HG03378 (cell line): Measurements from ENCODE around the gene GALM.
"Not testable (repeated sequence)": the region's sequence is repeated elsewhere in the genome, so short reads cannot be mapped to it uniquely, and the experiment has no call there.

Experiments used
- ATAC-seq: cut with Tn5 transposase; IDR thresholded peaks from one replicate; pipeline ENCODE4 v1.9.1; 2021; ENCODE audit warnings: mild to moderate bottlenecking, moderate library complexity; ENCODE audit not compliant: unreplicated experiment

Gene GALM

DNA sequence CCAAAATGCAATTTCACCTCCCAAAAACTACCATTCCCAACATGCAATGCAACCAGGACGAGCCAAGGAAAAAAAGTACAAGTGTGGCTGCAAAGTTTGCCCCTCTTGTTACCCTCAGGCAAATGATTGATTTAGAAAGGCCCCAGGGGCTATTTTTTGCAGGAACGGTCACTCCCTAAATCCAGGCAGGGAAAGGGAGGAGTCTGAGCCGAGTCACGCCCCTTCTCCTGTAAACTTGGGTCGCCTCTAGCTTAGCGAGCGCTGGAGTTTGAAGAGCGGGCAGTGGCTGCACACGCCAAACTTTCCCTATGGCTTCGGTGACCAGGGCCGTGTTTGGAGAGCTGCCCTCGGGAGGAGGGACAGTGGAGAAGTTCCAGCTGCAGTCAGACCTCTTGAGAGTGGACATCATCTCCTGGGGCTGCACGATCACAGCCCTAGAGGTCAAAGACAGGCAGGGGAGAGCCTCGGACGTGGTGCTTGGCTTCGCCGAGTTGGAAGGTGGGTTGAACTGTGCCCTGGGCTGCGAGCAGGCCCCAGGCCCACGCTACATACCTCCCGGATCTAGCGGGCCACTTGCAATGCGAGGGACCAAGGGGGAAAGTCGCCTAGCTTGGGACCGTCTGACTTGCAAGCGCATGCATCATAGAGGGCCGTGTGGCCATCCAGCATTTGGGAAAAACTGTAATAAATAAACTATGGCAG, at the start of gene GALM:
Gene GALM, plus strand, starts transcription at position 261 of the 702 bp plus-strand sequence. Its CDS starts 48 bp downstream, at position 309.
- no peak for ATAC-seq

GRCh38 chr2:38617301-38617700, 48.6 kb upstream of the GALM start:
- no peak for ATAC-seq

- no peak for ATAC-seq
These were observed 46.3 kb upstream of the GALM start for GRCh38 chr2:38619458-38620164.

DNA sequence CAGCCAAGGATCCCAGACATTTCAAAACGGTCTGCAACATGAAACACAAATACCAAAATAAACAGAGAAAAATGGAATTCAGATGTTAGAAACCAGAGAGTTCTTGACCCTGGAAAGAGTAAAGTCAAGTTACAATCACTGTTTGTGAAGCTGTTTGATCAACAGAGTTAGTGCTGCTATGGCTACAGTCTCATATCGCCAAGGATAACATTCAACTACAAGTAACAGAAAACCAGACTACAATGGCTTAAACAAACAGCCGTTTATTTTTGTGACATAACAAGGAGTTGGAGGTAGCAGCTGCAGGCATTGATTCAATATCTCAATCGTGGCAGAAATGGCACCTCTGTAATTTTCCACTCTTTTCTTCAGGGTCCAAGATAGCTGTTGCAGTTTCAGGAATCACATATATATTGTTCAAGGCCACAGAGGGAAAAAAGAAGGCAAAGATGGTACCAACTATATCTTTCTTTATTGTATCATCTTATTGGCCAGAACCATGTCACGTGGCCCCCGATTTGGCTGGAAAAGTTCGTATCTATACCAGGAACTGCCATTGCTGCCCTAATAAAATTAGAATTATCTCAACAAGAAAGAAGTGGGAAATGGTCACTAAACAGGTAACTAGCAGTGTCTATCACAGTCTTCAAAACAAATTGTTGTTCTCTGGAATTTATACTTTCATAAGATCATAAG, 45.5 kb upstream of the GALM start:
- ATAC-seq: no peak

- ATAC-seq: no peak
These were observed 44.9 kb upstream of the GALM start for GRCh38 chr2:38621018-38621417.

- no peak for ATAC-seq
These were observed 43.7 kb upstream of the GALM start for GRCh38 chr2:38622210-38622609.

- ATAC-seq: no peak
These were observed 39.4 kb upstream of the GALM start for GRCh38 chr2:38626326-38627035.

- ATAC-seq: no peak
These were observed 38.5 kb upstream of the GALM start for GRCh38 chr2:38627391-38627790.

- no peak for ATAC-seq
These were observed 36.2 kb upstream of the GALM start for GRCh38 chr2:38629684-38630083.

DNA sequence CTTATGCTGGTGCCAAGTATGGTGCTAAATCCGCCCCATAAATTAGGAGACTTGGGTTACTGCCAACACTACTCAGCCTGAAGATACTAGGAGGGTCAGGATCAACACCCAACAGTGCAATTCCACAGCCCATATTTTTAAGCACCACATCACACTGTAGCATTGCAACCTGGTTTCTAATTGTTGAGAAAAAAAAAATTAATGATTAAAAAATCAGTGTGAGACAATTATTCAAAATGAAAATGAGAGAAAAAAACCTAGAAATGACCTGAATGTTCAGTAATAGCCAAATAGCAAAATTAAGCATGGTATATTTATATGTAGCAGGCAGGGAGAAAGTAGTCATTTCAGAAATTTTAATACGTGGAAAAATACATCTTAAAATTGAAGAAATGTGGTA, 33.9 kb upstream of the GALM start:
- peak; percentile 39 for ATAC-seq

- no peak for ATAC-seq
These were observed 32.9 kb upstream of the GALM start for GRCh38 chr2:38632980-38633379.

DNA sequence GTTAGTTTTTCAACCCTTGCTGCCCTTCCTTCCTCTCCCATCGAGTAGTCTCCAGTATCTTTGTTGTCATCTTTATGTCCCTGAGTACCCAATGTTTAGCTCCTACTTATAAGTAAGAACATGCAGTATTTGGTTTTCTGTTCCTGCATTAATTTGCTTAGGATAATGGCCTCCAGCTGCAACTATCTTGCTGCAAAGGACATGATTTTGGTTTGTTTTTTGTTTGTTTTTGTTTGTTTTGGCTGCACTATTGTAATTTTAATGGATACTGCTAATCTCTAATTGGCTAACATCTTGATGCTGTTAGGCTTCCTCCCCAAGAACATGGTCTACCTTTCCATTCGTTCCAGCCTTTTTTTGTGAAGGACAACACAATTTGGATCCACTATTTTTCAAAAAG, 32.0 kb upstream of the GALM start:
- ATAC-seq: no peak

DNA sequence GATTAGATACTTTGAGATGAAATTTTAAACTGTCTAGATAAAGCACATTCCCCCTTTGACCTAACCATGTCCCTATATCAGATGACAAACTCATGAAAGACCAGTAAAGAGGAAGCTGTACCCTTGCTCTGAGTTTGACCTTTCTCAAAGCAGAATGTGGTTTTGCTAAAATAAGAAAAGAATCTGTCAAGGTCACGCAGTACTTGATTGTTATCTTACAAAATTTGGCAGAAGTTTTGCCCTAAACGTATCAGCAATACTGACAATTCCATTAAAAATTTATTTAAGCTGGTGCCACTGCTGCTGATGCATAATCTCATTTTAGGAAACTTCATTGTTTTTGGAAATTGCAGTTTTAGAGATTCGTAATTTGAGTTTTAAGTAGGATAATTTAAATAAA, 31.2 kb upstream of the GALM start:
- peak; percentile 93 for ATAC-seq

DNA sequence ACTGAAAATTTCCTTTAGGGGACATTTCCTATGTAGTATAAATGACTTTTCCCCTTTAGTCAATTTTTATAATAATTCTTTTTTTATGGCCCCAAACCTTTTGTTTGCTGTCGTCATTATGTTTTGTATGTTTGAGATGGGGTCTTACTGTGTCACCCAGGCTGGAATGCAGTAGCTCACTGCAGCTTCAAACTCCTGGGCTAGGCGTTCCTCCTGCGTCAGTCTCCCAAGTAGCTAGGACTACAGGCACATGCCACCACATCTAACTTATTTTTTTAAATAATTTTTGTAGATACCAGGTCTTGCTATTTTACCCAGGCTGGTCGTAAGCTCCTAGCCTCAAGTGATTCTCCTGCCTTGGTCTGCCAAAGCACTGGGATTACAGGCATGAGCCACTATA, 30.8 kb upstream of the GALM start:
- ATAC-seq: no peak

GRCh38 chr2:38636069-38636468, 29.8 kb upstream of the GALM start:
- no peak for ATAC-seq

- ATAC-seq: not testable (repeated sequence)
These were observed 23.4 kb upstream of the GALM start for GRCh38 chr2:38642373-38643017.

GRCh38 chr2:38643021-38643671, 22.8 kb upstream of the GALM start:
- no peak for ATAC-seq

DNA sequence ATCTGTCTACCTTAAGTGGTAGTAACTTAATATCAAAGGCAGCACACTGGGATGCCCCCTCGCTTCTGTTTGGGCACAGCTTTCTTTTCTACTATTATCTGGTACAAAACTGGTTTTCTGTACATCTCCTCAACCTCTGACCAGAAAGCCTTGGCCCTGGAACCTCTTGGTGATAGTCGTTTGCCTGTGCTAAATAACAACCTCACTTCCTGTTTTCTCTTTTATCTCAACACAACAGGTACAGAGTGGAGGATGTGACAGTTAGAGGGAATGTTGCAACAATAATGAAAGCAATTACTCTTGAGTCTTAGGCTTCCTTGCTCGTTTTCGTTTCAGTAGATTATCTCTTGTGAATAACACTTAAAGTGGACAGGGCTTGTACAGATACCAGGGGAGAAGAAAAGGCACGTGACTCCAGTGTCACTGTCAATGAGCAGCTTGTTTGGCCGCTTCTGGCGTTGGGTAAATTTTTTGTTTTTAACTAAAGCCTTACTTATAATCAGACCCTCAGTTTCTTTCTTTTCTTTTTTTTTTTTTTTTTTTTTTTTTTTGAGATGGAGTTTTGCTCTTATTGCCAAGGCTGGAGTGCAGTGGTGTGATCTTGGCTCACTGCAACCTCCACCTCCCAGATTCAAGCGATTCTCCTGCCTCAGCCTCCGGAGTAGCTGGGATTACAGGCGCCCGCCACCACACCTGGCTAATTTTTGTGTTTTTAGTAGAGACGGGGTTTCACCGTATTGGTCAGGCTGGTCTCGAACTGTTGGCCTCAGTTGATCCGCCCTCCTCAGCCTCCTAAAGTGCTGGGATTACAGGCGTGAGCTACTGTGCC, 22.0 kb upstream of the GALM start:
- not testable (repeated sequence) for ATAC-seq

GRCh38 chr2:38648107-38648761, 17.7 kb upstream of the GALM start:
- no peak for ATAC-seq
